Fibroblast of villous mesenchyme (primary cell): Measurements from ENCODE around the gene BHLHE40. TPM values are rescaled to one million over a fixed set of nuclear protein-coding genes. Genes with fewer than 3 reads are reported as not detected.

Source experiments
- DNase-seq: peaks from one replicate; pipeline ENCODE4 v3.0.0-alpha.2; 2010; ENCODE audit warnings: low read depth
- H3K4me3 ChIP-seq: 2 replicates; pipeline ENCODE4 v1.5.1; 2011; ENCODE audit warnings: low read depth, mild to moderate bottlenecking, low read length
- total RNA-seq: library from RNA; depleted of rRNA; stranded (reverse); fragments of >200 nt; gene quantifications from 2 replicates; pipeline ENCODE4 v1.2.3, GENCODE V29; 2012
- TF ChIP-seq, protein P1 (sequence below): IDR thresholded peaks from 2 replicates; pipeline ENCODE4 v1.5.1; 2012; ENCODE audit warnings: low read depth, mild to moderate bottlenecking, low read length; ENCODE audit not compliant: insufficient read depth

BHLHE40 gene
- total RNA-seq, 1 donor: 53.5 TPM

DNA sequence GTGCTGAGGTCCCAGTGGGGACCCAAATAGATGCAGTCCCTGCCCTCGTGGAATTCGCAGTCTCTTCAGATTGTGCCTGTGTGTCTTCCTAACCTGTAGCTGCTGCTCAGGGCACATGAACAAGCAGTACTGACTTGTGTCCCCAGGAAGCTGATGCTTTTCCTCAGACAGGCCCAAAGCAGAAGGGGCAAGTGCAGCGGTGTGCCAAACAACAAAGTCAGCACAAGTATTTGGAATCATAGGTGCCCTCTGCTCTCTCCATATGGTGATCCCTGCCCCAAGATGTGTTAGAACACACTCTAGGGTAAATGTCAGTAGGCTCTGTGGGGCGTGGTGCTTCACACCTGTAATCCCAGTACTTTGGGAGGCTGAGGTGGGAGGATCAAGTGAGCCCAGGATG, 21.9 kb downstream of the BHLHE40 start:
- TF ChIP-seq, protein P1, sequence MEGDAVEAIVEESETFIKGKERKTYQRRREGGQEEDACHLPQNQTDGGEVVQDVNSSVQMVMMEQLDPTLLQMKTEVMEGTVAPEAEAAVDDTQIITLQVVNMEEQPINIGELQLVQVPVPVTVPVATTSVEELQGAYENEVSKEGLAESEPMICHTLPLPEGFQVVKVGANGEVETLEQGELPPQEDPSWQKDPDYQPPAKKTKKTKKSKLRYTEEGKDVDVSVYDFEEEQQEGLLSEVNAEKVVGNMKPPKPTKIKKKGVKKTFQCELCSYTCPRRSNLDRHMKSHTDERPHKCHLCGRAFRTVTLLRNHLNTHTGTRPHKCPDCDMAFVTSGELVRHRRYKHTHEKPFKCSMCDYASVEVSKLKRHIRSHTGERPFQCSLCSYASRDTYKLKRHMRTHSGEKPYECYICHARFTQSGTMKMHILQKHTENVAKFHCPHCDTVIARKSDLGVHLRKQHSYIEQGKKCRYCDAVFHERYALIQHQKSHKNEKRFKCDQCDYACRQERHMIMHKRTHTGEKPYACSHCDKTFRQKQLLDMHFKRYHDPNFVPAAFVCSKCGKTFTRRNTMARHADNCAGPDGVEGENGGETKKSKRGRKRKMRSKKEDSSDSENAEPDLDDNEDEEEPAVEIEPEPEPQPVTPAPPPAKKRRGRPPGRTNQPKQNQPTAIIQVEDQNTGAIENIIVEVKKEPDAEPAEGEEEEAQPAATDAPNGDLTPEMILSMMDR: no peak
- no peak for DNase-seq
- H3K4me3 ChIP-seq: no peak overlapping the region

DNA sequence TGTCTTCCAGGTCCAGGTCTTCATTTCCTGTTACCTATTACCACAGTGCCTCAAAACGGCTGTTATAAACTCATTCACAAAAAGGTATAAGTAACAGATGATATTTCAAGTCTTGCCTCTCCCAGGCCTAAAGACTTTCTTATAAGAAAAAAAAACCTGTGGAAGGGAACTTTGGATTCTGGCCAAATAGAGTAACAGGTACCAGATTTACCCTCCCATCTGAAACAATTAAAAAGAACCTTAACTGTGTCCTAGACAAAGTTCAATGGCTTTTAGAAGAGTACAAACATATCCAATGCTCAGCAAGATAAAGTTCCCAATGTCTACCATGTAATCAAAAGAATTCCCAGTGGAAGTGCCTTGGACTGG, 22.6 kb downstream of the BHLHE40 start:
- TF ChIP-seq, protein P1: no peak
- no peak overlapping the region for H3K4me3 ChIP-seq
- no peak for DNase-seq

DNA sequence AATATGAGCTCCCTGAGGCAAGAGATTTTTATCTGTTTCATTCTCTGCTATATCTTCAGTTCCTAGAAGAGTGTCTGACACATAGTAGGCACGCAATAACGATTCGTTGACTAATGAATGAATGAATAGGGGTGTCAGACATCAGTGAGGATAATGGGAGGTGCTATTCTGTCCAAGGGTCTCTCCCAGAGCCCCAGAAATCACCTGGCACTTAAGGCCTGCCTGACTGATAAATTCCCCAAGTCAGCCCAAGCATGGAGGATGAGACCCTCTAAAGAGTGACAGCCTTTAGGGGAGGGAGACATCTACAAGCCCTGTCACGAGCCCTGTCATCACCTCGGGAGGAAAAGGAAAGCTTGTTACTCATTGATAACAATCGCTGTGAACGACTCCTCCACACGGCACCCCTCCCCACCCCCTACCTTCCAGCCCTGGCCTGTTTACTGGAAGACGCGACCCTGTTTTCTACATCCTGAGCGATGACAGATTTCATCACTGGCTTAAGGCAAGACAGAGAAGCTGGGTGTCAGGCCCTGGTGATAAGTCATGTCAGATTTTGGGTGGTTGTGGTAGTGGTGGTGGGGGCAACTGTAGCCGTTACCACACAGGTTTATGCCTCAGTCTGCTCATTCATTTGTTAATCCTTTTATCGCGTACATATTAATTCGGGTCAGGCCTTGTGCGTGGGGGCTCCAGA, 23.1 kb downstream of the BHLHE40 start:
- no peak overlapping the region for H3K4me3 ChIP-seq
- no peak for DNase-seq
- TF ChIP-seq, protein P1: no peak

DNA sequence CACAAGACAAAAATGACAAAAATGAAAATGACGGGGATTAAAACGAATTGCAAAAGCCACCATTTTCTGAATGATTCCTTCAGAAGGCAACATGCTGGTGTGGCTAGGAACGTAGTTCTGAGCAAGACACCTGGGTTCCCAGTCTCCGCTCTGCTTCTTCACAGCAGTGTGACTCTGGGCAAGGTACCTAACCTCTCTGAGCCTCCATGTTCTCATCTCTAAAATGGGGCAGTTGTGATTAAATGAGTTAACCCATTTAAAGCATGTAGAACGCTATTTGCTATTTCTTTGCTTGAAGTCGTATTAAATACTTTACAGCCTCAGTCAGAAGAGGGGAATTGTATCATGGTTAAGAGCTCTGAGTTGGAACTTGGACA, 23.6 kb downstream of the BHLHE40 start:
- no peak overlapping the region for H3K4me3 ChIP-seq
- no peak for DNase-seq
- TF ChIP-seq, protein P1: no peak

DNA sequence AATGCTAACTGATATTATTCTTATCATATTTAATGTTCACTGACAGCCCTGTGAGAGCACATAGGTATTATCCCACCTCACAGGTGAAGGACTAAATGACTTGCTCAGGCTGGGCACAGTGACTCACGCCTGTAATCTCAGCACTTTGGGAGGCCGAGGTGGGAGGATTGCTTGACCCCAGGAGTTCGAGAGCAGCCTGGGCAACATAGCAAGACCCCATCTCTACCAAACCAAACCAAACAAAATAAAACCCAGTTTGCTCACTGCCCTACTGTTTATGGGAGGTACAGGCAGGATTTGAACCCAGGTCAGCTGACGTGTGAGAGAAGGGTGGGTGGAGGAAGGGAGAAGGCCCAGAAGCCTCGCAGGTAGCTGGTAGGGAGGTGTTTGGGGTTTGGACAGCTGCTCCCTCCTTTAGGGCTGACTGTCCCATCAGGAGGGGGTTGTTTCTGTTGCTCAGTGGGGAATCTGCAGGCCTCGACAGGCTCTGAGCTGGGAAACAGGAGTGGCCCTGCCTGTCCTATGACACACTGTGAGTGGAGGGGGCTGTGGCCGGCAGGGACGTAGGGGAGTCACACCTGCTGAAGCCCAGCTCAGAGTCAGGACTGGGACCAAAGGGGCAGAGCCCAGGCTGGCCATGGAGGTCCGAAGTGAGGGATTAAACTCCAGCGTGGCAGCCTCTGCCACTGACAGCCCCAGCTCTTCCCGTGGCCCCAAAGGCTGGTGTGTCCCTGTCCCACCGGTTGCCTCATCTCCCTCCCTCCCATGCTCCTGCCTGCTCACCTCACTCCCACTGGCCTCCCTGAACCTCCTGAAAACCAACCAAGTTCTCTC, 25.3 kb downstream of the BHLHE40 start:
- TF ChIP-seq, protein P1: no peak
- H3K4me3 ChIP-seq: no peak overlapping the region
- no peak for DNase-seq

DNA sequence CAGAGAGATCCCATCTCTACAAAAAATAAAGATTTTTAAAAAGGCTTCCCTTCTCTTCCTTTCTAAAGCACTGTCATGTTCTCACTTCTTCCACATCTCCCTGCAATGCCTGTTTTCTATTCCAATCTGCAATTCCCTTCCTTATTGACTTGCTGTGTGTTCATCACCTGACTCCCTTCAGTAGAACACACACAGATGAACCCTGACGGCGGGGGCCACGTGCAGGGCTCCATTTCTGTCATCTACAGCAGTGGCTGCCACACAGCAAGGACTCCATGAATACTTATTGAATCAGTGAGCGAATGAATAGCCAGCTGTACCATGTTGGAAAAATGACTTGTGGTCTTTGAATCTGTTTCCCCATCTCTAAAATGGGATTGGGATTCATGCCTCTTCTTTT, 26.1 kb downstream of the BHLHE40 start:
- TF ChIP-seq, protein P1: no peak
- DNase-seq: no peak

More for the DNA sequence above, 26.1 kb downstream of the BHLHE40 start:
- H3K4me3 ChIP-seq: no peak overlapping the region
